KOPT-K1 (cell line): Measurements from ENCODE around the gene AKAP13.

Source experiments
- H3K27ac ChIP-seq: fragments of 200-600 bp; sonication (generic); 2 replicates; pipeline ENCODE4 v1.5.1; 2016; ENCODE audit warnings: antibody characterized with exemption, mild to moderate bottlenecking, low read depth, low read length; ENCODE audit not compliant: poor library complexity, severe bottlenecking
- H3K36me3 ChIP-seq: fragments of 200-600 bp; sonication (generic); 2 replicates; pipeline ENCODE4 v1.5.1; 2017; ENCODE audit warnings: antibody characterized with exemption, mild to moderate bottlenecking, low read length, moderate library complexity; ENCODE audit not compliant: insufficient read depth
- H3K9me3 ChIP-seq: fragments of 200-600 bp; sonication (generic); 2 replicates; pipeline ENCODE4 v1.5.1; 2017; ENCODE audit warnings: antibody characterized with exemption, low read length, mild to moderate bottlenecking; ENCODE audit not compliant: insufficient read depth, poor library complexity, severe bottlenecking

AKAP13 gene

GRCh38 chr15:85619992-85620689, 239.7 kb downstream of the AKAP13 start:
- peak overlapping the region; percentile 50 for H3K27ac ChIP-seq
- no peaks in the 10 kb centered on the region for H3K9me3 ChIP-seq
- no peaks in the 10 kb centered on the region for H3K36me3 ChIP-seq

GRCh38 chr15:85620690-85621049, 240.3 kb downstream of the AKAP13 start:
- H3K27ac ChIP-seq, result peak overlapping the region; percentile 50
- H3K36me3 ChIP-seq, result no peaks in the 10 kb centered on the region
- no peaks in the 10 kb centered on the region for H3K9me3 ChIP-seq

DNA sequence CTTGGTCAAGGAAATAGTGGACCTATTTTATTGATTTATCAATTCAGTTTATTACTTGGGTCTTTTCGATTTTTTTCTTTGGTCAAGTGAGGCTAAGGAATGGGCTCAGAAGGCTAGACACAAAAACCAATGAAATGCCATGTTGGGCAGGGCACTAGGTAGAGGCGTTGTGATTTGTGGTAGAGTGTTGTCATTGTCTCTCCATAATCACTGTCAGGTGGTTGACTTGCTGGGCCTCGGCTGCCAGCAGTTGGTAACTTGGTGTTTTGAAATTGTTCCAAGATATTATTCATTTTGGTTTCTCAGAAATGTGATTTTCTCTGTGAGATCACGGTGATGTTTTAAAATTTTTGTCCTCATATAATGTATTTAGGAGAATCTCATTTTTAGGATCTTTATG, 240.7 kb downstream of the AKAP13 start:
- H3K27ac ChIP-seq, result peak overlapping the region; percentile 50
- H3K9me3 ChIP-seq, result no peaks in the 10 kb centered on the region
- H3K36me3 ChIP-seq, result no peaks in the 10 kb centered on the region

GRCh38 chr15:85622221-85622831, 241.9 kb downstream of the AKAP13 start:
- H3K27ac ChIP-seq, result no peak overlapping the region
- H3K9me3 ChIP-seq, result no peaks in the 10 kb centered on the region
- H3K36me3 ChIP-seq, result no peaks in the 10 kb centered on the region

GRCh38 chr15:85623315-85624049, 243.1 kb downstream of the AKAP13 start:
- Histone ChIP-seq H3K27ac (peak overlapping the region; percentile 64), H3K36me3 (no peaks in the 10 kb centered on the region), H3K9me3 (no peaks in the 10 kb centered on the region)

DNA sequence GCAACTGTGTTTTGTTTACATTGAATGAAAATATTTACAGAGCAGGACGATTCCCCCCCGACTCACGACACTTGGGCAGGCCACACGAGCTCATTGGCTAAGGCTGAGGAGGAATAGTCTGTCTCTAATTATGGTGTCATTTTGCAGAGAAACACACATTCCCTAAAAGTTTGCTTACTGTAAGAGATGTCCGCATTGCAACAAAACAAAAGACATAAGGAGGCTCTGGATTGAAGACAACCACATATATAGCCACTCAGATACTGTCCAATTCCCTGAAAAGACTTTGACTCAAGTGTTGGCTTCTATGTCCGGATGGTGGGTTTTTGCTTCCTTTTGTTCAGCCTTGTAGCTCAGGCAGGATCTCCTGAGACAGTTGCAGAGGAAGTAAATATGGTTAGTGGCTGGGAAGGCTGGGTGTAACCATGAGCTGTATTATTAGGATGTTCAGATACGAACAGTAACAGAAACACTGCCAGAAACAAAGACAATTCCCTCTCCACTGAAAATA, 243.9 kb downstream of the AKAP13 start:
- Histone ChIP-seq H3K36me3 (no peaks in the 10 kb centered on the region), H3K9me3 (no peaks in the 10 kb centered on the region), H3K27ac (peak overlapping the region; percentile 64)

- no peaks in the 10 kb centered on the region for H3K9me3 ChIP-seq
- H3K27ac ChIP-seq, result peak overlapping the region; percentile 64
- no peaks in the 10 kb centered on the region for H3K36me3 ChIP-seq
These were observed 244.9 kb downstream of the AKAP13 start for GRCh38 chr15:85625166-85625830.

DNA sequence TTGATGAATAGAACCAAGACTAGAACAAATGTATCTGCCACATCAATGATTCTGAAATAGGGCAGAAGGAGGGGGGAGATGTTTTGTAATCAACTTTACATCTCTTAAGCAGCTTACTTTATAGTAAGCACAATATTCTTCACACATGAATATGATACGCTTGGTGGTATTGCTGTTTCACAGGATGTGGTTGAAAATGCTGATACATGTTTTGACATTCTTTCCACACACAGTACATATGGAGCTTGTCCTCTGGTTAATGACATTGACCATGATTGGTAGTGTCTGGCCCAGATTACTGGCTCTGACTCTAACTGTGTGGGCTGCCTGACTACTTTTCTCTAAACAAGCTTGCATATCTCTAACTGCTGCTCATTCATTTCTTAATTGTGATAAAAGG, 245.5 kb downstream of the AKAP13 start:
- no peaks in the 10 kb centered on the region for H3K9me3 ChIP-seq
- no peaks in the 10 kb centered on the region for H3K36me3 ChIP-seq
- peak overlapping the region; percentile 64 for H3K27ac ChIP-seq

- Histone ChIP-seq H3K36me3 (no peaks in the 10 kb centered on the region), H3K27ac (no peak overlapping the region), H3K9me3 (no peaks in the 10 kb centered on the region)
These were observed 247.0 kb downstream of the AKAP13 start for GRCh38 chr15:85627213-85627935.

DNA sequence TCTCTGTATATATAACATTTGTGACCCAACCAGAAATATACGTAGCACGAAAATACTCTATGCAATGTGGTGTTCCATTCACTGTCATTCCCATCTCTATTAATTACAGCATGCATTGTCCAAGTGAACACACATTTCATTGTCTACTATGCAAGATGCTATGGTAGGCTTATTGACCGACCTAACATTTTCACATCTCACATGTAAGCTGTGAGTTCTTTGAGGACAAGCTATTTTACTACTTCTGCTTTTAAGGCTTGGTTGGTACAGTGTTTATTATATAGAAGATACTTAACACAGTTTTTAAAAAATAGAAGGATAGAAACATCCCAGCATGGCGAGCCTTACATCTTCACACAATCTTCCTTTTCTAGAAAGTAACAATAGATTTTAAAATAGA, 249.9 kb downstream of the AKAP13 start:
- Histone ChIP-seq H3K9me3 (no peaks in the 10 kb centered on the region), H3K36me3 (no peaks in the 10 kb centered on the region), H3K27ac (no peak overlapping the region)

GRCh38 chr15:85631018-85631417, 250.6 kb downstream of the AKAP13 start:
- Histone ChIP-seq H3K9me3 (no peaks in the 10 kb centered on the region), H3K36me3 (no peaks in the 10 kb centered on the region), H3K27ac (no peak overlapping the region)

DNA sequence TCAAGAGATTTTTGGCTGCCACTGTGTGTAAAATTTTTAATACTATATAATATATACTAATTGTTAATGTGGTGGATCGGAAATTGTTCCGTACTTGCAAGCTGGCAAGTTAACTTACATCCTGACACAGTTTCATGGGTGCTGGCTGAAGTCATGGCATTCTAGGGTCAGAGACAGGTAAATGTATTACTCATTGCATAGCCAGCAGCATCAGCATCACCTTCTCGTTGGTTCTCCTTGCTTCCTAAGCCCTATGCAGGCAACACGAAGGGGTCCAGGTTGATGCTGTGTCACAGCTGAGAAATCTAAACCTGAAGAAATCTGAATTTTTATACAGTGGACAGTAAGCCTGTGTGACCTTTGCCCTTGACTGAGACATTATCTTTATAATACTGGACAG, 251.6 kb downstream of the AKAP13 start:
- Histone ChIP-seq H3K27ac (no peak overlapping the region), H3K36me3 (no peaks in the 10 kb centered on the region), H3K9me3 (no peaks in the 10 kb centered on the region)

DNA sequence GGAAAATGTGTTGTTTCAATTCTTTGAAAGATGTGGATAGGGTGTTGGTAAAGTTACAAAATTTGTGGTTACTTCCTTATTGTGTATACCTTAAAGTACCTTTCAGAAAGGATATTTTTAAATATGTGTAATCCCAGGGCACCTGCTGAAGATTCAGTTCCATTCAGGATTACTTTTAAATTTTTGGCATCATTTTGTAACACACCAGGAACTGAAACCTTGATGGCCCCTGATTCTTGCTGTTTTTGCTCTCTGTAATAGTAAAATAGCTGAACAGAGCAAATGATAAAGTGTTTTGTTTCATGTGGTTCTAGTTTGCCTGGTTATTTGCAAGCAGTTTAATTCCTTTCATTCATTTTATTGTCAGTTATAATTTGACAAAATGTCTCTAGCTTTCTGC, 253.5 kb downstream of the AKAP13 start:
- Histone ChIP-seq H3K9me3 (no peaks in the 10 kb centered on the region), H3K36me3 (no peaks in the 10 kb centered on the region), H3K27ac (no peak overlapping the region)

GRCh38 chr15:85636351-85636750, 255.9 kb downstream of the AKAP13 start:
- H3K27ac ChIP-seq, result no peak overlapping the region
- no peaks in the 10 kb centered on the region; the same call in 1 of the 2 replicates for H3K36me3 ChIP-seq
- H3K9me3 ChIP-seq, result no peaks in the 10 kb centered on the region
